GM21576 (cell line): ENCODE data around the gene ATP2A1.
"Not testable (repeated sequence)": the region's sequence is repeated elsewhere in the genome, so short reads cannot be mapped to it uniquely, and the experiment has no call there.

Source experiments
- ATAC-seq: cut with Tn5 transposase; IDR thresholded peaks from one replicate; pipeline ENCODE4 v1.9.1; 2021; ENCODE audit warnings: mild to moderate bottlenecking, moderate library complexity; ENCODE audit not compliant: unreplicated experiment

Gene ATP2A1

DNA sequence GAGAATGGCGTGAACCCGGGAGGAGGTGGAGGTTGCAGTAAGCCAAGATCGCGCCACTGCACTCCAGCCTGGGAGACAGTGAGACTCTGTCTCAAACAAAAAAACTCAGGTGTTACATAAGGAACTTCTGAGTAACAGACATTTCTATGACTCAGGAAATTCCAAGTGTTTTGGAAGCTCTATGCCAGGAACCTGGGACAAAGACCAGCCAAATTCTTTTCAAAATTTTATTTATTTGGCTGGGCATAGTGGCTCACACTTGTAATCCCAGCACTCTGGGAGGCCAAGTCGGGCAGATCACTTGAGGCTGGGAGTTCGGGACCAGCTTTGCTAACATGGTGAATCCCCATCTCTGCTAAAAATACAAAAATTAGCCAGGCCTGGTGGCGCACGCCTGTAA lies 19.9 kb upstream of the ATP2A1 start:
- ATAC-seq, result no peak

DNA sequence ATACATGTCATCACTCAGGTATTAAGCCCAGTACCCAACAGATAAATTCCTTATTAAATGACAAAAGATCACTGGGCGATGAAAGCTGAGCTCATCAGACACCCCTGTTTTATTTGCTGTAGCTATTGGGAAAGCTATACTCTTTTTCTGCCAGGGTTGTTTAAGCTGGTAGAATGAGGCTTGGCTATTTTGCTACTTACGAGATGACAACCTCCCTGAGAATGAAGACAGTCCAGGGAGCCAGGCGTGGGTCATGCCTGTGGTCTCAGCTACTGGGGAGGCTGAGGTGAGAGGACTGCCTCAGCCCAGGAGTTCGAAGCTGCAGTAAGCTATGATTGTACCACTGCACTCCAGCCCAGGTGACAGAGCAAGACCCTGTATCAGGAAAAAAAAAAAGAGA lies 19.0 kb upstream of the ATP2A1 start:
- no peak for ATAC-seq

DNA sequence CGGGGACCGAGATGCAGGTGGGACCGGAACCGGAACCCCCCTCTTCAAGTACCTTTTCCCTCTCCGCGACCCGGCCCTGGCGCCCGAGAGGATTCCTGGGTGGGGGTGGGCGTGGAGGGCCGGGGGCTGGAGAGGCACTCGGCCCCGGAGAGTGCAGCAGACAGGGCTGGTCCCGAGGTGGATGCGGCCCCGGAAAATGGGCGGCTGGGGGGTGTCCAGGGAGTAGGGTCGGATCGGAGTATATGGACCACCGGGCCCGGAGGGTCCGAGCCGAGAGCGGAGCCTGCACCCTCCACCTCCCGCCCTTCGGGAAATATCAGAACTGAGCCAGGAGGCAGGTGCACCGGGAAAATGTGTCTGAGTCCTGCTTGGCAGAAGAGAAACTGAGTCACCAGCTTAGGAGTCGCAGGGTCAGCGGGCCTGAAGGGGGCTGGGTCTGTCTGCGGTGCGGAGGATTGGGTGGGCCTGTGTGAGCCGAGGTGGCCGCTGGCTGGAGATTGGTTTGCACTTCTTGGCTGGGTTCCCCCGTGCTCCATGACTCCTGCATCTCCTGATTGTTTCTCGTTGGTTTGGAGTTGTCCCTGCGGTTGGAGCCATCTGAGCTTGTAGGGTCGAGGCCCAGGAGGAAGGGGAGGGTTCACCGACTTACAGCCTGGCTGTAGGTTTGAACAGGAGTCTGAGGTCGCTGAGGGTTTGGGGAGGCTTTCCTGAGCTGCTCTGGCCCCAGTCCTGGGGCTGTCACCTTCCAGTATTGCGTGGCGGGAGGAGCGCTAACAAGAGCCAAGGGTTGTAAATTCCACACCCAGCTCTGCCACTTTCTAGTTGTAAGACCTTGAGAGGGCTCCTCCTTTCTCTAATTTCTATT lies 14.1 kb upstream of the ATP2A1 start:
- ATAC-seq, result no peak

DNA sequence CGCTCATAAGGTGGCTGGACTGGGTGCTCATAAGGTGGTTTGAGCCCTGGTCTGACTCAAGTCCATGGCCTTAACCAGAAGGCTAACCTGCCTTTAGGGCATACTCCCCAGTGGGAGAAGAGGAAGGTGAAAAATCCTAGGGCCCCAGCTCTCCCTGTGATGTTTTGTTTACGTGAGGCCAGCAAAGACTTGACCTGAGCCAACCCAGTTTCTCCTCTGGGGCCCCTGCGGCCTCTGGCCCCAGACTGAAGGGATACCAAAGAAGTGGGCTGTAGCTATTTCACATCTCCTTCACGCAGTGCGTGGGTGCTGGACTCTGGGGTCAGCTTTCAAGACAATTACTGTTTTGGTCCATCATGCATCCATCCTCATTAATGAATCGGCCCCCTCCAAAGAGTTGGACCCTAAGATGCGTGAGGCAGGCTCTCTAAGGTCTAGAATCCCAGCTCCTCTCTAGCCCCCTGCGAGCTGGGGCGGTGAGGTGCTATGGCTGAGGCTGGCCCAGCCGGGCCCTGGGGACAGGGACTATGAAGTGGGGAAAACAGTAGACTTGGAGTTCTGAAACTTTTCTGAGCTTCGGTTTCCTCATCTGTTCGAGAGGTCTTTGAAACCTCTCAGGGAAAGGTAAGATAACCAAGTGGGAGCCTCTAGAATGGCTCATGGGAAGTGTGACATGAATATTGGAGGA lies 13.1 kb upstream of the ATP2A1 start:
- no peak for ATAC-seq

DNA sequence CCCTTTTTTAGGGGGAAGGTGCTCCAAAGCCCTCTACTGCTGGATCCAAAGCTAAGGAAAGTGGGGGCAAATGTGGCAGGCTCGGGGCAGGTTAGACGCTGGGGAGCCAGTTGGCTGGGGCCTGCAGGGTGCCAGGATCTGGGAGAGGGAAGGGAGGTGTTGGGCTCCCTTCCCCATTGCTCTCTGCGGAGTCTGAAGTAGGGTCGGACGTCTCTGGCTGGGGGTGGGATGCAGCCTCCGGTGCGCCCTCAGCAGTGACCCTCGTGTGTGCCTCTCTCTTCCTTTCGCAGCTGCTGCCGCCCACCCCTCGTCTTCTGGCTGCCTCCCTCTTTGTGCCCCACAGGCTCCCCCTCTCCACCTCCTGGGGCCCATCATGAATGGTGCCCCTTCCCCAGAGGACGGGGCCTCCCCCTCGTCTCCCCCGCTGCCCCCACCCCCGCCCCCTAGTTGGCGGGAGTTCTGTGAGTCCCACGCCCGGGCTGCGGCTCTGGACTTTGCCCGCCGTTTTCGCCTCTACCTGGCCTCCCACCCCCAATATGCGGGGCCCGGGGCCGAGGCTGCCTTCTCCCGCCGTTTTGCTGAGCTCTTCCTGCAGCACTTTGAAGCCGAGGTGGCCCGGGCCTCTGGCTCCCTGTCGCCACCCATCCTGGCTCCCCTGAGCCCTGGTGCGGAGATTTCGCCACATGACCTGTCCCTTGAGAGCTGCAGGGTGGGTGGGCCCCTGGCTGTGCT lies 12.4 kb upstream of the ATP2A1 start:
- ATAC-seq, result no peak

DNA sequence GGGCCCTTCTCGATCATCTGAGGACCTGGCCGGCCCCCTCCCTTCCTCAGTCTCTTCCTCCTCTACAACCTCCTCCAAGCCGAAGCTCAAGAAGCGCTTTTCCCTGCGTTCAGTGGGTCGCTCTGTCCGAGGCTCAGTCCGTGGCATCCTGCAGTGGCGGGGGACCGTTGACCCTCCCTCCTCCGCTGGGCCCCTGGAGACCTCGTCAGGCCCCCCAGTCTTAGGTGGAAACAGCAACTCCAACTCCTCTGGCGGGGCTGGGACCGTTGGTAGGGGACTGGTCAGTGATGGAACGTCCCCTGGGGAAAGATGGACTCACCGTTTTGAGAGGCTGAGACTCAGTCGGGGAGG lies 11.9 kb upstream of the ATP2A1 start:
- ATAC-seq, result no peak

DNA sequence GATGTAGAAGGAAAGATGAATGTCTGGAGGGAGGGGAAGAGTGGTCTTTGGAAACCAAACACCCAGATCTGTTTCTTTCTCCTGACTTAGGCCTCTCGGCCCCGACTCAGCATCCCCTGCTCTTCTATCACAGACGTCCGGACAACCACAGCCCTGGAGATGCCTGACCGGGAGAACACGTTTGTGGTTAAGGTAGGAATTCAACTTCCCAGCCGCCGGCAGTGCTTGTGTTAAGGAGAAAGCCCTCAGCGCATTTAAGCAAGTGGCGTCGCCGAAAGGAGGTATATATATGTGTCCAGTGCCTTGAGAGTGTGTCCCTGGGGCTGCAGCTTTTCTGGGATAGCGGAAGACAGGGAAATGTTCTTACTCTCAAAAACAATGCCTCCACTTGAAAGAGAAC lies 11.0 kb upstream of the ATP2A1 start:
- no peak for ATAC-seq

DNA sequence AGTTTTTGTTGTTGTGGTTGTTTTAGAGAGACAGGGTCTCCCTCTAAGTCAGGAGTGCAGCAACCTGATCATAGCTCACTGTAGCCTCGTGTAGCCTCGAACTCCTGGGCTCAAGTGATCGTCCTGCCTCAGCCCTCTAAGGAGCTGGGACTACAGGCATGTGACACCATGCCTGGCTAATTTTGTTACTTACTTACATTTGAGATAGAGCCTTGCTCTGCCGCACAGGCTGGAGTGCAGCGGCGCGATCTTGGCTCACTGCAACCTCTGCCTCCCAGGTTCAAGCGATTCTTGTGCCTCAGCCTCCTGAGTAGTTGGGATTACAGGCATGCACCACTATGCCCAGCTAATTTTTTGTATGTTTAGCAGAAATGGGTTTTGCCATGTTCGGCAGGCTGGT lies 10.6 kb upstream of the ATP2A1 start:
- ATAC-seq, result not testable (repeated sequence)

DNA sequence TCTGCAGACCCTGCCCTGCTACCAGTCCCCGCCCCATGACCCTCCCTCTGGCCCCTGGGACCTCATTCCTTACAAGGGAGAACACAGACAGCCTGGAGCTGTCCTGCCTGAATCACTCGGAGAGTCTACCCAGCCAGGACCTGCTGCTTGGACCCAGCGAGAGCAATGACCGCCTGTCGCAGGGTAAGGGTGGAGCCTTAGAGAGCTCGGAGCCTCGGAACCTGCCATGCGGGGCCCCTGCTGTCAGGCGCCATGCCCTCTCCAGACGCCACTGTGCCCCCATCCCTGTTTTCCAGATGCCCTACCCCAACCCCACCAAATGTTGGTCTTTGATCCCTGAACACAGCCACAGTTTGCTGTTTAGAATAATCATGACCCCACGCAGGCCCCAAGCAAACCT lies 9.1 kb upstream of the ATP2A1 start:
- no peak for ATAC-seq

DNA sequence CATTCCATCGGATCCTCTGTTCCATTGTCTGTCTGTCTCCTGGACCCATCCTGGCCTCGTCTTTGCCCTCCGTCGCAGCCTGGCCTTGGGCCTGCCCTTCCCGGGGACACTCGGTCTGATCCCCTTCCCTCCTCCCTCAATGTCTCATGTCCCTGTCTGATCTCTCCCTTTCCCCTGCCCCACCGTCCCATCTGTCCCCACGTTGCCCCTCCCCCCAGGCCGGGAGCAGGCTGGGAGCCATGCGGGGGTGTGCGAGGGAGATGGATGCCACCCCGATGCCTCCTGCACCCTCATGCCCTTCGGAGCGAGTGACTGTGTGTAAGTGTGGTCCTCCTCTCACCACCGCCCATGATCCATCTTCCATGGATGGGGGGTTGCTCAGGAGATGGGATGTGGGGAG lies 5.3 kb upstream of the ATP2A1 start:
- no peak for ATAC-seq

DNA sequence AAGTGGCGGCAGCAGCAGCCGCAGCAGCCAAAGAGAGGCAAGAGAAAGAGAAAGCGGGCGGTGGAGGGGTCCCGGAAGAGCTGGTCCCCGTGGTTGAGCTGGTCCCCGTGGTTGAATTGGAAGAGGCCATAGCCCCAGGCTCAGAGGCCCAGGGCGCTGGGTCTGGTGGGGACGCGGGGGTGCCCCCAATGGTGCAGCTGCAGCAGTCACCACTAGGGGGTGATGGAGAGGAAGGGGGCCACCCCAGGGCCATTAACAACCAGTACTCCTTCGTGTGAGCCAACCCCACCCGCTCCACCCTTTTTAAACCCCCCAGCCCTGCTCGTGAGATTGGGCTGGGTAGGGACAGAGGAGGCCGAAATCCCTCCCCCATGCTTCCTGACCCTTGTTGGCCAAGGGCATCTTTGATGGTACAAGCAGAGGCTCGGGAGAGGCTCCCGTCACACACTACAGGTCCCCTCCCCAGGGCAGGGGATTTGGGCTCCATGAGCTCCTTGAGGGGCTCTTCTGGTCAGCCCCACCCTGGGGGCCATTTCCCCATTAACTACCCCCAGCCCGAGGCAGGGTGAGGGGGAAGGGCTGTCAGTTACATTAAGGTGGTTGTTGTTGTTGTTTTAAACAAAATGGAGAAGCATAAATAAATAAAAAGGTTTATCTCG lies 4.6 kb upstream of the ATP2A1 start:
- ATAC-seq, result no peak

DNA sequence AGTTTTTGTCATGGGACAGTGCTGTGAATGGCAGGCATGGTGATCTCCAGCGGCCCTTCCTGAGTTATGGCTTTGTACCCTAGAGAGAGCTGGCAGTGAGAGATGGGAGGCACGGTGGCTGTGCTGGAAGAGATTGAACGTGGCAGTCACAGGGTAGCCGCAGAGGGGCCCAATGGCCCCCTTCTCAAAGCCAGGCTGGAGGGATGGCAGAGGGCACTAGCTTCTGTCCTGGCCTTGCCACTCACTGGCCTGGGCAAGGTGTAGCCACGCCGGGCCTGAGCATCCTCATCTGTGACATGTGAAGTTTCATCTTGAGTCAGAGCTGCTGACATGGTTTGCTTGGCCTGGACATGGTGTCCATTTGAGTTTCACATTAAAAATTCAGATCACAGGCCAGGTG lies 3.9 kb upstream of the ATP2A1 start:
- ATAC-seq, result no peak

DNA sequence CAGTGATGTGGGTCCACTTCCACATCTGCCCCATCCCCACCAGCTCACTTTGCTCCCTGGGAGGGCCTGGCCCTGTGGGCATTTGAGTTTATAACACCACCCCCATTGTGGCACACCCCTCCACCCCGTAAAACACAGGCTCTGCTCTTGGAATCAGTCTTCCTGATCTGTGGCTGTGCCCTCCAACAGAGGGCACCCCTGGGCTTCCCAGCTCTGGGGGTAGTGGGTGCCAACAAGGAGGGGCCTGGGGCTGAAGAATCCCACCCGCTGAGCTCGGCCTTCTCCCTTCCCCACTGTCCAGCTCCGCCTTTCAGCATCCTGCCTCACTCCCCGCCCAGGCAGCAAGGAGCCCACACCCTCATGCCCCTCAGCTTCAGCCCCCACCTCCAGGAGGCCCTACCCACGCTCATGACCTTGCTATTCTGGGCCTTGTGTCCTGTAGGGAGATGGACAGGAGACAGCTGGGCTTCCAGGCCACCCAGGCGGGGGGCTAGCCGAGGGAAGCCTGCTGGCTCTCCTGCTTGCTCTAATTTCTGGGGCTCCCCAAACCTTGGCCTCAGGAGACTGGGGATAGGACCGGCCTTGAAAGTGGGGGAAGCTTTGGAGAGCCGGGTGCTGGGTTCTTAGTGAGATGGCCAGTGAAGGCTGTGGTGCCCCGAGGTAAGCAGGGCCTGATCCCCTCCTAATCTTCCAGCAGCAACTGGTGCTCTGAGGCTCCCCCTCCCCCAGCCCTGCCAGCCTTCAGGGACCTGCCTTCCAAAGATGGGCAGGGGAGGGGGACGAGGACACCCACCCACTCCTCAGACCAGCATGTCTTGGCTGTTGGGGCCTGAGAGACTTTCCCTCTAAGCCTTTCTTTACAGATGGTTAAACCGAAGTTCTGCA lies 2.9 kb upstream of the ATP2A1 start:
- ATAC-seq, result no peak

DNA sequence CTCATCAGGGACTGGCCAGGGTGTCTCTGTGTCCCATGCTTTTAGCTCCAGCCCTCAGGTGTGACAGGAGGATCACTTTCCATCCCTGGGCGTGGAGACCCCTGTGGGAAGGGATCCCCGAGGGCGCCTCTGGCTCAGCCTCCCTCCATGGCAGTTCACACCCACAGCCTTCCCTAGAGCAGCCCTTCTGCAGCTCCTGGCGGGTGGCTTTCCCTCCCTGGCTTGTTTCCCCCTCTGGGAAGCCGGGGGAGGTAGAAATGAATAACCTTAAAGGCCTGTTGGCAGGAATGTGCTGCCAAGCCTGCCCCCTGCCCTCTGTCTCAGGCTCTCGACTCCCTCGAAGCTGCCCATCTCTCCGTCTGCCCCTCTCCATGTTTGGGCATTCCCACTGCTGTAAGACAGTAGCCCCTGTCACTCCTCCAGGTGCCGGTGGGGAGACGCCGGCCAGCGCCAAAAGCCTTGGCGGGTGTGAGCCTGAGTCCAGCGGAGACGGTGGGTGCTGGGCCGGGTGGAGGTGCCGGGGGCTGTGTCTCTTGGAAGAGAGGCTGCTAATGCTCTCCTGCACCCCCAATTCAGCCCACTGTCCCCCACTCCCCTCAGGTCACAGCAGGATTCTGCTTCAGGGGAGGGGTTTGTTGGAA lies 2.1 kb upstream of the ATP2A1 start:
- no peak for ATAC-seq

DNA sequence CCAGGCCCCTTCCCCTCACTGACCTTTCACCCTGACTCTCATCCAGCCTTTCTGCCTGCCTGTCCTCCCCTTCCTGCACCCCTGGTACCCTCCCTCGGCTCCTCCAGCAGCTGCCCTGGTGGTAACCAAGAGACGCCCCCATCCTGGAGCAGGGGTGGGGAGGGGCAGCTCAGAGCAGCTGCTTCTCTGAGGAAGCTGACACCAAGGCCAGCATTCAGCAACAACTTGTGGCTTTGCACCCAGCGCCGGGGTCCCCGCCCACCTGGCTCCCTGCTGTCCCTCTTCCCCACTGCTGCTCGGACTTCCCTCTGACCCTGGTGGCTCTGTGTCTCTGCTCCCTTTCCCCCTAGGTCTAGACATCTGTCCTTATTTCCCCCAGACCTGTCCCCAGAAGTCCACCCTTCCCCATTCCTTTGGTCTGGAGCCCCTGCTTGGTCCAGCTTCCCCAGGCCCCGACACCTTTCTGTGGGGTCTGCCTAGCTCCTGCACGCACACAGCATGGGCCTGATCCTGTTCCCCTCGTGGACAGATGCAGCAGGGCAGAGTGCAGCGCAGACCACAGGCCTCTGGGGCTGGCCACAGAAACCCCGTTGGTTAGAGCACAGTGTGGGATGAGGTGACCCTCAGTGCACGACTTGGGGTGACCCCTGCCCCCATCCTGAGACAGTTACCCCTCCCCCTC lies 1.2 kb upstream of the ATP2A1 start:
- ATAC-seq, result no peak

DNA sequence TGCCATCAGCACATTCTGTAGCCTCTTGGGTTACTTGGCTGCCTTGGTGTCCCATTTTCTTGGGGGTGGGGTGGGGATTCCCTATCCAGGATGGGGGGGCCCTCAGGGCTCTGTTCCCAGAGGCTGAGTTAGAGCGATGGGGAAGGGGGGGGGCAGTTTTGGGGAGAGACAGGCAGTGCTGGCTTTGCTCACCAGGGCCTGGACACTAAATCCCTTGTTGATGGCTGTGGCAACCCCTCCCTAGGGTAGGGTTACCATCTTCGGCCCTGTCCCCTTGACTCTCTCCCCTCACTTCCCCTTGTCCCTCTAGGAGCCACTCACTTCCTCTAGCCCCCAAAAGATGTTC lies 660 bp upstream of the ATP2A1 start:
- no peak for ATAC-seq

DNA sequence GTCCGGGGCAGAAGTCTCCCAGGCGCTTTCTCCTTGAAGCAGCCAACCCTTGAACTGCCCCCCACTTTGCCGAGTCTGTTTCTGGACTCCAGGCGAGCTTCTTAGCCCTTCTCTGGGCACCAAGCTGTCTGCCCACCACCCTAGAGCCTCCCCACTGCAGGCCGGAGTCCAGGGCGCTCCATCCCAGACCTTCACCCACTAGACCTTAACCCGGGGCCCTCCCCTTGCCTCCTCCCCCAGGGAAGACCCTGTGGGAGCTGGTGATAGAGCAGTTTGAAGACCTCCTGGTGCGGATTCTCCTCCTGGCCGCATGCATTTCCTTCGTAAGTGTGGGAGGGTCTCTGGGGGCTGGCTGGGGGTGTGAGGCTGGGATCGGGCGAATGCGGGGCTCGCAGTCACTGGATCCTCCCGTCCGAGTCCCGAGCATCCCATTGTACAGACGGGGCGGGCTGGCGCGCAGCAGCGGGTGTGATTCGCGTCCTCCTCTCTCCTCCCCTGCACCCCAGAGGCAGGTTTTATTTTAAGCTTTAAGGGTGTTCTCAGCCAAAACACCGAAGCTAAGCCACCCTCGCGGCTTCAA lies 1.1 kb downstream of the ATP2A1 start:
- peak; percentile 23 for ATAC-seq

DNA sequence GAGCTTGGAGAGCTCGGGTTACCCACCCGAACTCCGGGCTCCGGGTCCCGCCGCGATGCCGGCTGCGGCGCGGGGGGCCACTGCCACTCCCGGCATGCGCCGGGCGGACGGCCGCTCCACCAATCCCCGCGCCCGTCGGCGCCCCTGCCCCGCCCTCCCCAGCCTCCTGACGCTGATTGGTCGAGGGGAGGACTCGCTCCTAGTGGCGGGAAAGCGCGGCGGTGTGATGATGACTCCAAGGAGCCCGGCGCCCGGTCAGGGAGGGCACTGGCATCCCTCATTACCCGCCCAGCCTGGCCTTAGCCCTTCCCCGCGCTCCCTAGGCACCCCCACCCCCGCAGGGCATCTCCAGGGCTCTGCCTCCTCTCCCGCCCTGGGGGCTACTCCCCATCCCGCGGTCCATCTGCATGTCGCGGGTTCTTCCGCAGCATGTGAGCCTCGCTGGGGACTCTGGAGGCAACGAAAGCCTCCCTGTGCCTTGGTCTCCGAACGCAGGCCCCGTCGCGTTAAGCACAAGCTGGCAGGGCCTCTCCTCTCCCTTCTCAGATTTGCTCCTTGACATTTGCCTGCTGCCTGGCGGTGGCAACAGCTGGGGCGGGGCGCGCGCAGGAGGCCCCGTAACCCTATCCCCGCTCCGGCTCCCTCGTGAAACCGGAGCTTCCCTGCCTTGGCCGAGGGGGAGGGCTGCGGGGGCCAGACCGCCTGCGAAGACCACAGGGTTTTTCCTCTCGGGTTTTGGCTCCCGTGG lies 1.7 kb downstream of the ATP2A1 start:
- ATAC-seq, result peak; percentile 76

DNA sequence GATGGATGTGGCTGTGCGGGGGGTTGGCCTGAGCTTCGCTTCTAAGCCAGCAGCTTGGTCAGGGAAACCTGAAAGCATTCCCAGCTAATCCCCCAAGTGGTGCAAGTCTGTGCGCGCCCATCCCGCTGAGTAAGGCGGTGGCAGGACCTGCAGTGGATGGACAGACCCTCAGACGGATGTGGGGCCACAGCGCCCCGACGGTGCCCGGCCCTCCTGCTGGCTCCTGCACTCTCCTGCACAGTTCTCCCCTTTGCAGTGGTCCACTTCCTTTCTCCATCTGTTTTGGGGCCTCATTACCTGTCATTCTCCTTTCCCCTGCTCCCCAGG lies 2.3 kb downstream of the ATP2A1 start:
- no peak for ATAC-seq
